HL-60 (cell line): Measurements from ENCODE around the gene ADAMTS16.

Source experiments
- DNase-seq, 2 experiments: peaks; one replicate each; pipeline ENCODE4 v3.0.0-alpha.2; 2010 to 2020; ENCODE audit warnings: low read depth in 1 of 2, low spot score in 1 of 2
- H3K27ac ChIP-seq: fragments of 250-450 bp; sonication (Bioruptor Pico); replicated peaks from 2 replicates; pipeline ENCODE4 v1.5.1; 2020; ENCODE audit warnings: mild to moderate bottlenecking, moderate library complexity
- H3K27me3 ChIP-seq: fragments of 250-450 bp; sonication (Bioruptor Pico); 2 replicates; pipeline ENCODE4 v1.5.1; 2021; ENCODE audit warnings: mild to moderate bottlenecking, moderate library complexity; ENCODE audit not compliant: insufficient read depth, poor library complexity, severe bottlenecking
- H3K4me3 ChIP-seq: replicated peaks from 2 replicates; pipeline ENCODE4 v1.5.1; 2011; ENCODE audit warnings: mild to moderate bottlenecking, control low read depth, low read length; ENCODE audit not compliant: insufficient read depth
- GABPA ChIP-seq: IDR thresholded peaks from 2 replicates; pipeline ENCODE4 v1.6.1; 2012; ENCODE audit warnings: low read depth
- POLR2AphosphoS5 ChIP-seq: IDR thresholded peaks from 2 replicates; pipeline ENCODE4 v1.6.1; 2012; ENCODE audit warnings: low read depth
- SPI1 ChIP-seq: IDR thresholded peaks from 2 replicates; pipeline ENCODE4 v1.6.1; 2012; ENCODE audit warnings: low read depth, mild to moderate bottlenecking, borderline replicate concordance
- TF ChIP-seq, protein P1 (sequence below): IDR thresholded peaks from 2 replicates; pipeline ENCODE4 v1.6.1; 2012; ENCODE audit warnings: low read depth; ENCODE audit not compliant: insufficient replicate concordance
- TF ChIP-seq, protein P2 (sequence below): IDR thresholded peaks from one replicate; pipeline ENCODE4 v1.5.1; 2011; ENCODE audit warnings: low read length, control low read depth, inconsistent platforms; ENCODE audit not compliant: insufficient read depth

Gene ADAMTS16

DNA sequence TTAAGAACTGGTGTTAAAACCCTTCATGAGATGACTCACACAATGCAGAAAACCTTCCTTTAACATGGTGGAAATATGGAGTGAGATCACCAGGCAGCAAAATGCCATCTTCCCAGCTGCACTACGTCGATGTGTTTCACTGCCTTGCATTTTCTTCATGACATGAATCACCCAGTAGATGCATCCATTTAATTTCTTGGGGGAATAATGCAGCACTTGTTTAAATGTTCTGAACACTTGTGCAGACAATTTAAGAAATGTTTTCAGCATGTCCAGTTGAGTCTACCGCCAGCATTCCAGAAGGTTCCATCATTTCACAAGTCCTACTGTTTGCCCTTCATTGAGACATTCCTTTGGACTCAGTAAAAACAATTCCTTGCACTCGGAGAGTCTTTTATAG, 81.6 kb downstream of the ADAMTS16 start:
- Histone ChIP-seq H3K27me3 (no peaks in the 10 kb centered on the region), H3K27ac (no peak overlapping the region), H3K4me3 (no peak overlapping the region)
- TF ChIP-seq, protein P1, sequence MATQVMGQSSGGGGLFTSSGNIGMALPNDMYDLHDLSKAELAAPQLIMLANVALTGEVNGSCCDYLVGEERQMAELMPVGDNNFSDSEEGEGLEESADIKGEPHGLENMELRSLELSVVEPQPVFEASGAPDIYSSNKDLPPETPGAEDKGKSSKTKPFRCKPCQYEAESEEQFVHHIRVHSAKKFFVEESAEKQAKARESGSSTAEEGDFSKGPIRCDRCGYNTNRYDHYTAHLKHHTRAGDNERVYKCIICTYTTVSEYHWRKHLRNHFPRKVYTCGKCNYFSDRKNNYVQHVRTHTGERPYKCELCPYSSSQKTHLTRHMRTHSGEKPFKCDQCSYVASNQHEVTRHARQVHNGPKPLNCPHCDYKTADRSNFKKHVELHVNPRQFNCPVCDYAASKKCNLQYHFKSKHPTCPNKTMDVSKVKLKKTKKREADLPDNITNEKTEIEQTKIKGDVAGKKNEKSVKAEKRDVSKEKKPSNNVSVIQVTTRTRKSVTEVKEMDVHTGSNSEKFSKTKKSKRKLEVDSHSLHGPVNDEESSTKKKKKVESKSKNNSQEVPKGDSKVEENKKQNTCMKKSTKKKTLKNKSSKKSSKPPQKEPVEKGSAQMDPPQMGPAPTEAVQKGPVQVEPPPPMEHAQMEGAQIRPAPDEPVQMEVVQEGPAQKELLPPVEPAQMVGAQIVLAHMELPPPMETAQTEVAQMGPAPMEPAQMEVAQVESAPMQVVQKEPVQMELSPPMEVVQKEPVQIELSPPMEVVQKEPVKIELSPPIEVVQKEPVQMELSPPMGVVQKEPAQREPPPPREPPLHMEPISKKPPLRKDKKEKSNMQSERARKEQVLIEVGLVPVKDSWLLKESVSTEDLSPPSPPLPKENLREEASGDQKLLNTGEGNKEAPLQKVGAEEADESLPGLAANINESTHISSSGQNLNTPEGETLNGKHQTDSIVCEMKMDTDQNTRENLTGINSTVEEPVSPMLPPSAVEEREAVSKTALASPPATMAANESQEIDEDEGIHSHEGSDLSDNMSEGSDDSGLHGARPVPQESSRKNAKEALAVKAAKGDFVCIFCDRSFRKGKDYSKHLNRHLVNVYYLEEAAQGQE = no peak
- TF ChIP-seq SPI1 (no peak), POLR2AphosphoS5 (no peak), GABPA (no peak)
- TF ChIP-seq, protein P2, sequence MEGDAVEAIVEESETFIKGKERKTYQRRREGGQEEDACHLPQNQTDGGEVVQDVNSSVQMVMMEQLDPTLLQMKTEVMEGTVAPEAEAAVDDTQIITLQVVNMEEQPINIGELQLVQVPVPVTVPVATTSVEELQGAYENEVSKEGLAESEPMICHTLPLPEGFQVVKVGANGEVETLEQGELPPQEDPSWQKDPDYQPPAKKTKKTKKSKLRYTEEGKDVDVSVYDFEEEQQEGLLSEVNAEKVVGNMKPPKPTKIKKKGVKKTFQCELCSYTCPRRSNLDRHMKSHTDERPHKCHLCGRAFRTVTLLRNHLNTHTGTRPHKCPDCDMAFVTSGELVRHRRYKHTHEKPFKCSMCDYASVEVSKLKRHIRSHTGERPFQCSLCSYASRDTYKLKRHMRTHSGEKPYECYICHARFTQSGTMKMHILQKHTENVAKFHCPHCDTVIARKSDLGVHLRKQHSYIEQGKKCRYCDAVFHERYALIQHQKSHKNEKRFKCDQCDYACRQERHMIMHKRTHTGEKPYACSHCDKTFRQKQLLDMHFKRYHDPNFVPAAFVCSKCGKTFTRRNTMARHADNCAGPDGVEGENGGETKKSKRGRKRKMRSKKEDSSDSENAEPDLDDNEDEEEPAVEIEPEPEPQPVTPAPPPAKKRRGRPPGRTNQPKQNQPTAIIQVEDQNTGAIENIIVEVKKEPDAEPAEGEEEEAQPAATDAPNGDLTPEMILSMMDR = no peak
- DNase-seq = no peak

DNA sequence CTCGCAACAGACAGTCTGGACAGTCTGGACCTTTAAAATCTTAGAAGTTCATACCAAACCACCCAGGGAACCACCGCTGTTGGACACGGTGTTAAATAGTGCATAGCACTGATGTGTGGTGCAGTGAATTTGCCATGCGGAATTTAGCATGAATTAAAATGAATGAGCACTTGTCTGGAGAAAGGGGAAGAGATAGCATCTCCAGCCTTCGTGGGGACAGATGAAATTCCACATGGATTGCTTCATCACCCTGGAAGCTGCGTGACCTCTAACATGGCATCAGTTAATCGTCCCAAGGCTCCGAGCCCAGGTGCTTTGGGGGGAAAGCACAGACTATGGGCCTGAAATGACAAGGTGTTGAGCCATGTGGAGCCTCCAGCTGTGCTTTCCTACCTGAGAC, 91.4 kb downstream of the ADAMTS16 start:
- no peak for DNase-seq
- Histone ChIP-seq H3K27ac (no peak overlapping the region), H3K27me3 (no peaks in the 10 kb centered on the region), H3K4me3 (no peak overlapping the region)
- TF ChIP-seq POLR2AphosphoS5 (no peak), GABPA (no peak), SPI1 (no peak)
- TF ChIP-seq, protein P1 = no peak
- TF ChIP-seq, protein P2 = no peak

DNA sequence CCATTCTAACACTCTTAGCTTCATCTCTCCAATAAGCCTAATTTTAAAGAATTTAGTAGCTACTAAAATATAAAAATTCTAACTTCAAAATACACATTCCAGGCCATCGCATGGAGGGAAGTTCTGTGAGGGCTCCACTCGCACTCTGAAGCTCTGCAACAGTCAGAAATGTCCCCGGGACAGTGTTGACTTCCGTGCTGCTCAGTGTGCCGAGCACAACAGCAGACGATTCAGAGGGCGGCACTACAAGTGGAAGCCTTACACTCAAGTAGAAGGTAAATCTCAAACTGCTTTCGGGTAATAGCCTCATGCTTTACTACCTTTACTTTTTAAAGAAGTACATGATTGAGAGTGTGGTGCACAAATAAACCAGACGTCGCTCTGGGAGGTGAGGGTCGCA, 94.8 kb downstream of the ADAMTS16 start:
- no peak overlapping the region for H3K27ac ChIP-seq
- H3K27me3 ChIP-seq = no peaks in the 10 kb centered on the region
- H3K4me3 ChIP-seq = no peak overlapping the region
- DNase-seq = no peak
- TF ChIP-seq, protein P2 = no peak
- TF ChIP-seq SPI1 = no peak
- no peak for TF ChIP-seq GABPA
- TF ChIP-seq, protein P1 = no peak
- TF ChIP-seq POLR2AphosphoS5 = no peak
